HepG2 (cell line): ENCODE data around the gene TXNL4A. TPM values are rescaled to one million over a fixed set of nuclear protein-coding genes. Genes with fewer than 3 reads are reported as not detected.

Experiments used
- ATAC-seq: fragments of 200-7000 bp; cut with Tn5 transposase; 3 replicates; pipeline ENCODE4 v1.9.1; 2020; ENCODE audit warnings: mild to moderate bottlenecking, moderate library complexity
- BruUV-seq: library from RNA; stranded (reverse); fragments of 400-500 nt; replicated peaks from 2 replicates; lab custom pipeline; 2021; lab: Mats Ljungman, UMichigan
- CTCF ChIA-PET: fragments of 300-600 bp; formaldehyde crosslinking; extraction: SDS; loops from one replicate; lab custom pipeline; 2021; ENCODE audit warnings: low total read pairs, inconsistent platforms, low intra/inter-chr PET ratio; lab: Yijun Ruan, JAX
- POLR2A ChIA-PET: fragments of 350-600 bp; sonication (Branson Sonifier 250); formaldehyde crosslinking; loops from one replicate; lab custom pipeline; 2020; ENCODE audit warnings: antibody characterized with exemption, inconsistent platforms; lab: Yijun Ruan, JAX
- DNase-seq: peaks from one replicate; pipeline ENCODE4 v3.0.0-alpha.2; 2015; ENCODE audit warnings: low spot score
- FAIRE-seq: peaks from 3 replicates; lab custom pipeline; 2011; peaks lifted over from hg19 to GRCh38; lab: Jason Lieb, UNC
- H2AFZ ChIP-seq: one replicate; pipeline ENCODE4 v1.6.1; 2011; ENCODE audit warnings: low read length, inconsistent platforms
- H3K27ac ChIP-seq: fragments of 300-600 bp; 3 replicates; pipeline ENCODE4 v1.8.0; 2011; ENCODE audit warnings: mixed run types, mild to moderate bottlenecking, mixed read lengths, low read length, inconsistent platforms; ENCODE audit not compliant: insufficient read depth; ENCODE audit errors: extremely low read length
- H3K27me3 ChIP-seq, 2 experiments: fragments of 200-600 bp in 1 of 2; 2 replicates in 1 of 2; 3 replicates in 1 of 2; pipeline versions ENCODE4 v1.6.0 to v1.8.0; 2011; ENCODE audit warnings: low read length in 2 of 2, mild to moderate bottlenecking in 2 of 2, moderate library complexity in 2 of 2, inconsistent platforms in 1 of 2; ENCODE audit not compliant: insufficient read depth in 2 of 2, control insufficient read depth in 1 of 2
- H3K36me3 ChIP-seq, 2 experiments: fragments of 200-600 bp in 1 of 2; replicated peaks in 1 of 2; 2 replicates in 1 of 2; 3 replicates in 1 of 2; pipeline versions ENCODE4 v1.5.1 to v1.8.0; 2011; ENCODE audit warnings: low read length in 2 of 2, inconsistent platforms in 1 of 2; ENCODE audit not compliant: insufficient read depth in 2 of 2, control insufficient read depth in 1 of 2
- H3K4me1 ChIP-seq: 2 replicates; pipeline ENCODE4 v1.5.1; 2012; ENCODE audit warnings: low read length, inconsistent platforms; ENCODE audit not compliant: insufficient read depth
- H3K4me2 ChIP-seq: 2 replicates; pipeline ENCODE4 v1.6.0; 2011; ENCODE audit warnings: low read depth, low read length, inconsistent platforms
- H3K4me3 ChIP-seq, 3 experiments: fragments of 200-600 bp in 1 of 3; sonication (generic), shearing (Covaris generic) in 1 of 3; replicated peaks in 1 of 3; 2 replicates each; pipeline ENCODE4 v1.5.1; 2011 to 2016; ENCODE audit warnings: low read length in 3 of 3, inconsistent platforms in 2 of 3, low read depth in 2 of 3, mild to moderate bottlenecking in 2 of 3, control low read depth in 1 of 3, mixed read lengths in 1 of 3; ENCODE audit not compliant: insufficient read depth in 1 of 3
- H3K79me2 ChIP-seq: one replicate; pipeline ENCODE4 v1.6.1; 2011; ENCODE audit warnings: low read length, inconsistent platforms; ENCODE audit not compliant: insufficient read depth
- H3K9ac ChIP-seq: 2 replicates; pipeline ENCODE4 v1.6.0; 2011; ENCODE audit warnings: mild to moderate bottlenecking, low read depth, low read length, inconsistent platforms; ENCODE audit not compliant: insufficient read depth
- H3K9me3 ChIP-seq: 2 replicates; pipeline ENCODE4 v1.5.1; 2012; ENCODE audit warnings: mild to moderate bottlenecking, low read length
- H4K20me1 ChIP-seq: 2 replicates; pipeline ENCODE4 v1.6.0; 2011; ENCODE audit warnings: inconsistent platforms, mild to moderate bottlenecking, low read length, moderate library complexity; ENCODE audit not compliant: insufficient read depth
- FLYWCH1 ChIP-seq: sonication (generic); formaldehyde crosslinking; IDR thresholded peaks from 2 replicates; pipeline ENCODE4 v1.8.1; 2023; ENCODE audit warnings: mild to moderate bottlenecking, missing genetic modification reagents
- KDM6A ChIP-seq: IDR thresholded peaks from 2 replicates; pipeline ENCODE4 v1.6.1; 2016; ENCODE audit warnings: low read depth
- ZNF3 ChIP-seq: IDR thresholded peaks from 2 replicates; pipeline ENCODE4 v1.7.0; 2017; ENCODE audit warnings: inconsistent platforms
- WGBS: methylation state at CpG from one replicate; pipeline ENCODE4 v1.1.6; 2017; ENCODE audit warnings: low lambda C conversion rate; 5-methylcytosine and 5-hydroxymethylcytosine counted together
- in situ Hi-C: cut with HindIII; loops from 2 replicates; pipeline ENCODE4 v1.10.0; 2017; ENCODE audit warnings: low pct_unique_long_range_greater_than_20kb; ENCODE audit not compliant: extremely low pct_ligation_motif_present
- intact Hi-C: fragments of 100-400 bp; cut with micrococcal nuclease; formaldehyde crosslinking; loops from one replicate; pipeline ENCODE4 v1.10.0; 2022; ENCODE audit not compliant: unreplicated experiment
- polyA plus RNA-seq, 8 experiments: library from polyadenylated mRNA; depleted of rRNA in 3 of 8; stranded (reverse) in 7 of 8; unstranded in 1 of 8; fragments of >200 nt; fragmentation: Illumina TruSeq in 4 of 8; extraction: Trizol in 4 of 8; gene quantifications; 2 replicates each; pipeline versions ENCODE4 v1.2.1 to v1.2.3, GENCODE V29; 2011 to 2016; ENCODE audit warnings: low read depth in 4 of 8, missing spikeins in 1 of 8, mixed read lengths in 1 of 8; ENCODE audit not compliant: insufficient read depth in 1 of 8
- total RNA-seq, 5 experiments: library from RNA; depleted of rRNA; stranded (reverse); fragments of >200 nt; fragmentation: Illumina TruSeq; extraction: Trizol; gene quantifications; 2 replicates each; pipeline ENCODE4 v1.2.3, GENCODE V29; 2016; ENCODE audit warnings: low read depth in 1 of 5
- TF ChIP-seq, protein P1 (sequence below): sonication (generic); formaldehyde crosslinking; IDR thresholded peaks from 2 replicates; pipeline ENCODE4 v1.5.0; 2020; ENCODE audit warnings: missing genetic modification reagents
- TF ChIP-seq, protein P2 (sequence below): IDR thresholded peaks from 2 replicates; pipeline ENCODE4 v1.6.1; 2016; ENCODE audit warnings: mild to moderate bottlenecking

The TXNL4A gene
- total and polyA plus RNA-seq, 2 of the 13 experiments (the other 11 are each of a cell fraction or from before 2014, with no cell fraction given): 172 to 202 TPM

DNA sequence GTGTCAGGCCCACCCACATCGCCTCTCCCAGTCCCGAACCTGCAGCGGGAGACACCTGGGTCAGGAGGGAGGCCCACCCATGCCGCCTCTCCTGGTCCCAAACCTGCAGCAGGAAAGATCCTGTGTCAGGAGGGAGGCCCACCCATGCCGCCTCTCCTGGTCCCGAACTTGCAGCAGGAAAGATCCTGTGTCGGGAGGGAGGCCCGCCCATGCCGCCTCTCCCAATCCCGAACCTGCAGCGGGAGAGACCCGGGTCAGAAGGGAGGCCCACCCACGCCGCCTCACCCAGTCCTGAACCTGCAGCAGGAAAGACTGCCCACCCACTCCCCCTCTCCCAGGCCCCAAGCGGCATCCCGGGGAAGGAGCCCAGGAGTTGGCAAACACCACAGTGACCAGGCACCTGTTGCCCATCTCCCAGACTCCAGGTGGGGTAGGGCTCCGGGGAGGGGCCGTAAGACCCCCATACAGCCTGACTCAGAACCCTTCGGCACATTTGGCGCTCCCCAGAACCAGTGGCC, 44.7 kb downstream of the TXNL4A start:
- no peak overlapping the region for H3K9ac ChIP-seq
- H4K20me1 ChIP-seq: peaks cover 14% of the 10 kb centered on the region; the same call in 1 of the 2 replicates
- peaks cover 90% of the 10 kb centered on the region for H3K79me2 ChIP-seq
- in situ Hi-C loops (no loop called here), intact Hi-C loops (no loop called here)
- no peaks in the 10 kb centered on the region for H3K27me3 ChIP-seq
- no peak overlapping the region for H3K27ac ChIP-seq
- H3K4me3 ChIP-seq: no peak overlapping the region
- no peak for DNase-seq
- FAIRE-seq: no peak
- no peak overlapping the region for H3K4me2 ChIP-seq
- peaks cover 12 to 41% of the 10 kb centered on the region in 2 experiments; a peak in 4 of 5 replicates for H3K36me3 ChIP-seq
- H3K4me1 ChIP-seq: peaks cover 77% of the 10 kb centered on the region
- TF ChIP-seq ZNF3 (no peak), FLYWCH1 (CRISPR knock-in tag) (no peak), KDM6A (CRISPR knock-in tag) (no peak)
- TF ChIP-seq, protein P1, sequence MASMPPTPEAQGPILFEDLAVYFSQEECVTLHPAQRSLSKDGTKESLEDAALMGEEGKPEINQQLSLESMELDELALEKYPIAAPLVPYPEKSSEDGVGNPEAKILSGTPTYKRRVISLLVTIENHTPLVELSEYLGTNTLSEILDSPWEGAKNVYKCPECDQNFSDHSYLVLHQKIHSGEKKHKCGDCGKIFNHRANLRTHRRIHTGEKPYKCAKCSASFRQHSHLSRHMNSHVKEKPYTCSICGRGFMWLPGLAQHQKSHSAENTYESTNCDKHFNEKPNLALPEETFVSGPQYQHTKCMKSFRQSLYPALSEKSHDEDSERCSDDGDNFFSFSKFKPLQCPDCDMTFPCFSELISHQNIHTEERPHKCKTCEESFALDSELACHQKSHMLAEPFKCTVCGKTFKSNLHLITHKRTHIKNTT (CRISPR knock-in tag): no peak
- TF ChIP-seq, protein P2, sequence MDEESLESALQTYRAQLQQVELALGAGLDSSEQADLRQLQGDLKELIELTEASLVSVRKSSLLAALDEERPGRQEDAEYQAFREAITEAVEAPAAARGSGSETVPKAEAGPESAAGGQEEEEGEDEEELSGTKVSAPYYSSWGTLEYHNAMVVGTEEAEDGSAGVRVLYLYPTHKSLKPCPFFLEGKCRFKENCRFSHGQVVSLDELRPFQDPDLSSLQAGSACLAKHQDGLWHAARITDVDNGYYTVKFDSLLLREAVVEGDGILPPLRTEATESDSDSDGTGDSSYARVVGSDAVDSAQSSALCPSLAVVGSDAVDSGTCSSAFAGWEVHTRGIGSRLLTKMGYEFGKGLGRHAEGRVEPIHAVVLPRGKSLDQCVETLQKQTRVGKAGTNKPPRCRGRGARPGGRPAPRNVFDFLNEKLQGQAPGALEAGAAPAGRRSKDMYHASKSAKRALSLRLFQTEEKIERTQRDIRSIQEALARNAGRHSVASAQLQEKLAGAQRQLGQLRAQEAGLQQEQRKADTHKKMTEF: no peak
- H3K9me3 ChIP-seq: no peaks in the 10 kb centered on the region
- CTCF ChIA-PET: no interaction called here
- no TSS peak for BruUV-seq
- POLR2A ChIA-PET: interaction anchor here (1.4 kb wide), 1 partner anchor 9 kb away, joined by 4 read pairs; no protein-coding TSS in a partner anchor
- no peak for ATAC-seq
- WGBS: 94% methylated on average over 7 of the region's 20 CpGs
- H2AFZ ChIP-seq: no peak overlapping the region
